Esophagus muscularis mucosa (tissue), 4 donors: ENCODE measurements around the gene TDRD7. TPM values are rescaled to one million over a fixed set of nuclear protein-coding genes. Genes with fewer than 3 reads are reported as not detected.
A peak's percentile ranks its signal among the peaks of the same experiment; 100 is the strongest.

Source experiments
- DNase-seq: peaks from one replicate; pipeline ENCODE4 v3.0.0-alpha.2; 2017; ENCODE audit errors: extremely low spot score
- H3K27ac ChIP-seq, 4 donors: fragments of 200-600 bp; sonication (generic); replicated peaks in 1 of 4; 1 replicate in 3 of 4; 2 replicates in 1 of 4; pipeline ENCODE4 v1.5.1; 2016 to 2019; ENCODE audit warnings: mild to moderate bottlenecking in 1 of 4
- H3K27me3 ChIP-seq, 4 donors: fragments of 200-600 bp; sonication (generic); one replicate each; pipeline versions ENCODE4 v1.5.1 to v1.6.0; 2016 to 2019
- H3K36me3 ChIP-seq, 4 donors: fragments of 200-600 bp; sonication (generic); one replicate each; pipeline ENCODE4 v1.5.1; 2016 to 2019
- H3K4me1 ChIP-seq, 4 donors: fragments of 200-600 bp; sonication (generic); one replicate each; pipeline ENCODE4 v1.5.1; 2016 to 2019
- H3K4me3 ChIP-seq, 4 donors: fragments of 200-600 bp; sonication (generic); 1 replicate in 2 of 4; 2 replicates in 2 of 4; pipeline ENCODE4 v1.5.1; 2016 to 2019; ENCODE audit warnings: mild to moderate bottlenecking in 4 of 4, moderate library complexity in 1 of 4
- H3K9me3 ChIP-seq, 4 donors: fragments of 200-600 bp; sonication (generic); 1 replicate in 3 of 4; 2 replicates in 1 of 4; pipeline ENCODE4 v1.5.1; 2016 to 2019
- EP300 ChIP-seq: sonication (generic); formaldehyde crosslinking; IDR thresholded peaks from one replicate; pipeline ENCODE4 v1.6.1; 2017; ENCODE audit warnings: antibody characterized with exemption
- POLR2A ChIP-seq: fragments of 450-650 bp; IDR thresholded peaks from one replicate; pipeline ENCODE4 v1.6.1; 2017; ENCODE audit warnings: antibody characterized with exemption, moderate library complexity, mild to moderate bottlenecking, low read depth
- POLR2AphosphoS5 ChIP-seq, 2 donors: sonication (generic); formaldehyde crosslinking; IDR thresholded peaks; one replicate each; pipeline ENCODE4 v1.6.1; 2017; ENCODE audit warnings: antibody characterized with exemption in 2 of 2
- WGBS: methylation state at CpG from one replicate; pipeline ENCODE4 v1.1.5; 2018; 5-methylcytosine and 5-hydroxymethylcytosine counted together
- intact Hi-C: fragments of 100-400 bp; cut with DNase I; formaldehyde crosslinking; loops from one replicate; pipeline ENCODE4 v1.15.1; 2023
- total RNA-seq, 4 donors: library from RNA; depleted of rRNA; stranded (reverse); fragments of >200 nt; gene quantifications; one replicate each; pipeline versions ENCODE4 v1.1.0 to v1.2.1, GENCODE V29; 2016
- TF ChIP-seq, protein P1 (sequence below), 3 experiments: fragments of 200-600 bp in 2 of 3; fragments of 450-650 bp in 1 of 3; sonication (generic) in 2 of 3; IDR thresholded peaks; one replicate each; pipeline ENCODE4 v1.5.1; 2017 to 2019; ENCODE audit warnings: antibody characterized with exemption in 3 of 3, mild to moderate bottlenecking in 2 of 3, moderate library complexity in 1 of 3

TDRD7 gene
- total RNA-seq, 4 donors from 2014 or later: 15.4 to 22.9 (median 16.4) TPM

DNA sequence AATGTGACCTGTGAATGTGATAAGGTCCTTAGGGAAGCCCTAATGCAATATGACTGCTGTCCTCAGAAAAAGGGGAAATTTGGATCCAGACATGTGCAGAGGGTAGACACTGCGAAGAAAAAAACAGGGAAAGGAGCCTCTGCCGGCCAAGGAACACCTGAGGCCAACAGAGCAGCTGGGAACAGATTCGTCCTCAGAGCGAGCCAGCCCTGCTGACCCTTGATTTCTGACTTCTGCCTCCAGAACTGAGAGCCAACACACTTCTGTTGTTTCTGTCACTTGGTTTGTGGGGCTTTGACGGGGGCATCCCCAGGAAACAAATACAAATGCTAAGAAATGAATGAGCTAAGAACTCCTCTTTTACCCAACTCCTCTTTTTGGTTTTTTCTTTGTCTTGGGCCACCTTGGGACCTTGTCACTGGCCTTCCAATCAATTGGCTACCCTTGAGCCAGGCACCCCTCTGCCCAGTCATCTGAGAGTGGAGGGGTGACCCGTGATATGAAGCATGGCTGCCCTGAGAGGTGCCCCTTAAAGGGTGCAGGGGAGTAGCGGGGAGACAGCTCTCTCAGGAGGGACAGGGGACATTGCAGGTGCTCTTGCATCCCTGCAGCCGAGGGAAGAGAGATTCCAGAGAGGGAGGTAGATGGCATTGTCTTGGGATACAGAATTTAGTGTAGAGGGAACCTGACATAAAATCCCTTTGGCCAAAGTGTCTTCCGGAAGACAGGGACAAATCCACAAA is 106.4 kb downstream of the TDRD7 start:
- Histone ChIP-seq H3K9me3 (no peaks in the 10 kb centered on the region), H3K36me3 (no peaks in the 10 kb centered on the region), H3K27me3 (no peaks in the 10 kb centered on the region), H3K4me3 (peak overlapping the region in 1 of 4 donors; percentile 37), H3K27ac (peak overlapping the region; percentile 81 to 91 (median 86)), H3K4me1 (peaks cover 84 to 94% (median 90%) of the 10 kb centered on the region in 4 donors)
- 70% methylated on average over 9 of the region's 9 CpGs for WGBS
- DNase-seq: no peak
- TF ChIP-seq, protein P1, sequence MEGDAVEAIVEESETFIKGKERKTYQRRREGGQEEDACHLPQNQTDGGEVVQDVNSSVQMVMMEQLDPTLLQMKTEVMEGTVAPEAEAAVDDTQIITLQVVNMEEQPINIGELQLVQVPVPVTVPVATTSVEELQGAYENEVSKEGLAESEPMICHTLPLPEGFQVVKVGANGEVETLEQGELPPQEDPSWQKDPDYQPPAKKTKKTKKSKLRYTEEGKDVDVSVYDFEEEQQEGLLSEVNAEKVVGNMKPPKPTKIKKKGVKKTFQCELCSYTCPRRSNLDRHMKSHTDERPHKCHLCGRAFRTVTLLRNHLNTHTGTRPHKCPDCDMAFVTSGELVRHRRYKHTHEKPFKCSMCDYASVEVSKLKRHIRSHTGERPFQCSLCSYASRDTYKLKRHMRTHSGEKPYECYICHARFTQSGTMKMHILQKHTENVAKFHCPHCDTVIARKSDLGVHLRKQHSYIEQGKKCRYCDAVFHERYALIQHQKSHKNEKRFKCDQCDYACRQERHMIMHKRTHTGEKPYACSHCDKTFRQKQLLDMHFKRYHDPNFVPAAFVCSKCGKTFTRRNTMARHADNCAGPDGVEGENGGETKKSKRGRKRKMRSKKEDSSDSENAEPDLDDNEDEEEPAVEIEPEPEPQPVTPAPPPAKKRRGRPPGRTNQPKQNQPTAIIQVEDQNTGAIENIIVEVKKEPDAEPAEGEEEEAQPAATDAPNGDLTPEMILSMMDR (IDR thresholded peaks at IDR 0.05): no peak
- TF ChIP-seq POLR2AphosphoS5 (IDR thresholded peaks at IDR 0.05) (no peak), POLR2A (no peak)
- intact Hi-C loops: no loop called here

DNA sequence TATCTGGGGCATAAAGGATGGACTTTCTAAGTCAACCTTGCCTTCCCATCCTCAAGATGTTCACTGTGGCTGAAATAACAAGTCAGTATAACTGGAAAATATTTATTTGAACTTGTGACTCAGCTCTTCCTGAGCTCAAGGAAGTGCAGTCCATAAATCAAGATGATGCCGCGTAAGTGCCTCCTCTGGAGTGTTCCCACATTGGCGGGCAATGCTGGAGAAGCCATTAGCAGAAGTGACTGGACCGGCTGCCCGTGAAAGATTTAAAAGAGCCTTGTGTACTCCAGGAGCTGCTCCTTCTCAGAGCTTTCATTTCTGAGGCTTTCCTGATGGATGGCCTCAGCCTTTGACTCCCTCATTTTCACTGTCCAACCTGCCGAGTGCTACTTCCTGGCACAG is 107.0 kb downstream of the TDRD7 start:
- H3K27me3 ChIP-seq: no peaks in the 10 kb centered on the region
- peak overlapping the region in 2 of 4 donors; percentile 7 to 37 for H3K4me3 ChIP-seq
- DNase-seq: no peak
- intact Hi-C loops: no loop called here
- H3K36me3 ChIP-seq: peaks cover 0 to under 1% (median 0%) of the 10 kb centered on the region in 4 donors
- TF ChIP-seq, protein P1 (IDR thresholded peaks at IDR 0.05): no peak
- TF ChIP-seq POLR2A (no peak), EP300 (peak; percentile 20), POLR2AphosphoS5 (IDR thresholded peaks at IDR 0.05) (peak; percentile 76 to 81)
- H3K9me3 ChIP-seq: no peaks in the 10 kb centered on the region
- 16% methylated on average over 6 of the region's 6 CpGs for WGBS
- H3K4me1 ChIP-seq: peaks cover 78 to 97% (median 95%) of the 10 kb centered on the region in 4 donors
- H3K27ac ChIP-seq: peak overlapping the region; percentile 81 to 91 (median 86)

DNA sequence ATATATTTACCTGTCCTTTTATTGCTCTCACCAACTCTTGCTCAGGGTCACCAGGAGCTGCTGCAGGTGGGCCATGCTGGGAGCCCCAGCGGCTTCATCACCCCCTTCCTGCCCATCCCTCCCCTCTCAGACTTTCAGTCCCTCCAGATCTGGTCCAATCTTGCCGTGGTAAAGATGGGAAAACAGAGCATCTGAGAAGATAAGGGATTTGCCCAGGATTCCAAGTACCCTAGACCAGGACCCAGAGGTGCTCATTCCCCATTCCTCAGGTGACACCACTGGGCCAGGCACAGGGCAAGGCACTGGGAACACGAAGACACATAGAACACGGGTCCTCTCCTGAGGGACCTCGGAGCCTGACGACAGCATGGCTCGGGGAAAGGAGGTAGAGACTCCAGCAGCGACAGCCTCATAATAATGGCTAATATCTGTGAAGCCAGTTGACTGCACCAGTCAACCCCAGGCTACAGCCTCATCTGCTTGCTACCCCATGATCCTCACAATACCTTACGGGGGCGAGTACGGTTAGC is 107.6 kb downstream of the TDRD7 start:
- TF ChIP-seq POLR2AphosphoS5 (IDR thresholded peaks at IDR 0.05): no peak
- Histone ChIP-seq H3K27me3 (no peaks in the 10 kb centered on the region), H3K27ac (peak overlapping the region; percentile 81 to 91 (median 86)), H3K36me3 (peaks cover 0 to 6% (median 2%) of the 10 kb centered on the region in 4 donors), H3K4me1 (peaks cover 78 to 99% (median 98%) of the 10 kb centered on the region in 4 donors), H3K9me3 (no peaks in the 10 kb centered on the region), H3K4me3 (peak overlapping the region in 2 of 4 donors; percentile 7 to 37)
- intact Hi-C loops: no loop called here
- WGBS: 89% methylated on average over 10 of the region's 11 CpGs
- no peak for DNase-seq

DNA sequence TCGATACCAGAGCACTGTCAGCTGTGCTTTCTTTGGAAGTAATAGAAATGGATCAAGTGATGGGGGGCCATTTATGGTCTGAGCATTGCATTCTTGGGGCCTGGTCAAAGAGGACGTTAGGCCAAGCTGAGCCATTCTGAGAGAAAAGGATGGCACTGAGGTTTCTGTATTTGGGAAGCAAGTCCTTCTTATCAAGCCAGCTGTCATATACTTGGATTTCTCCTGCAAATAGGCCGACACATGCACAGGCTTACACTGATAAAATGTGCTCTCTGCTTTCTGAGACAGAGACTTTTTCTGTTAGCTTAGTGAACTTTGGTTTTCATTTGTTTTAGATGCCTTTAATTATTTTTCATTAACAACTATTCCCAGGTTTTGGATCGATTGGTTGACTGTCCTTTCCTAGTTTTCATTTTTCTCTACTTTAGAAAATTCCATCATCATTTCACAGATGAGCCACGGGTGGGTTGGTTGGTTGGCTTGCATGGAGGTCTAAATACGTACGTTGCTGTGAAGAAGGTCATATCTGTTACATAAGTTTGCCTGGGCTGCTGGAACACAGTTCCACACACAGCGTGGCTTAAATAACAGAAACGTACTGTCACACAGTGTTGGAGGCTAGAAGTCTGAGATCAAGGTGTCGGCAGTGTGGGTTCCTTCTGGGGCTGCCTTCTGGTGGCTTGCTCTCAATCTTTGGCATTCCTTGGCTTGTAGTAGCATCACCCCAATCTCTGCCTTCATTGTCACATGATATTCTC is 109.9 kb downstream of the TDRD7 start:
- WGBS: 76% methylated on average over 10 of the region's 10 CpGs
- TF ChIP-seq EP300: no peak
- Histone ChIP-seq H3K36me3 (peaks cover 0 to 29% (median 12%) of the 10 kb centered on the region in 4 donors), H3K4me1 (peaks cover 70 to 97% (median 92%) of the 10 kb centered on the region in 4 donors), H3K4me3 (no peak overlapping the region), H3K27me3 (no peaks in the 10 kb centered on the region), H3K9me3 (no peaks in the 10 kb centered on the region), H3K27ac (peak overlapping the region; percentile 81 to 91 (median 86))
- no peak for DNase-seq
- intact Hi-C loops: no loop called here

DNA sequence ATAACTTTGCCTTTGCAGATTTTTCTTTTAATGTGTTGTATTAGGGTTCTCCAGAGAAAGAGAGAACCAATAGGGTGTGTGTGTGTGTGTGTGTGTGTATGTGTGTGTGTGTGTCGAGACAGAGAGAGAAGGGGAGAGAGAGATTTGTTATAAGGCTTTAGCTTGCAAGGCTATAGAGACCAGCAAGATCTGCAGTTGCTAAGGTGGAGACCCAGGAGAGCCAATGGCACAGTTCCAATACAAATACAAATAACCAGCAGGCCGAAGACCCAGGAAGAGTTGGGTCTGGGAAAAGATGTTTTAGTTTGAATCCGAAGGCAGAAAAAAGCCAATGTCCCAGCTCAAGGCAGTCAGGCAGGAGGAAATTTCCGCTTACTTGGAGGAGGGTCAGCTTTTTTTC is 112.5 kb downstream of the TDRD7 start:
- intact Hi-C loops: no loop called here
- Histone ChIP-seq H3K9me3 (no peaks in the 10 kb centered on the region), H3K27me3 (no peaks in the 10 kb centered on the region), H3K36me3 (peaks cover 0 to 39% (median 17%) of the 10 kb centered on the region in 4 donors), H3K4me1 (peaks cover 71 to 97% (median 92%) of the 10 kb centered on the region in 4 donors), H3K4me3 (no peak overlapping the region), H3K27ac (peak overlapping the region in 2 of 4 donors; percentile 88 to 91)
- WGBS: 54% methylated on average over 4 of the region's 4 CpGs
- TF ChIP-seq POLR2A: no peak
- no peak for DNase-seq

DNA sequence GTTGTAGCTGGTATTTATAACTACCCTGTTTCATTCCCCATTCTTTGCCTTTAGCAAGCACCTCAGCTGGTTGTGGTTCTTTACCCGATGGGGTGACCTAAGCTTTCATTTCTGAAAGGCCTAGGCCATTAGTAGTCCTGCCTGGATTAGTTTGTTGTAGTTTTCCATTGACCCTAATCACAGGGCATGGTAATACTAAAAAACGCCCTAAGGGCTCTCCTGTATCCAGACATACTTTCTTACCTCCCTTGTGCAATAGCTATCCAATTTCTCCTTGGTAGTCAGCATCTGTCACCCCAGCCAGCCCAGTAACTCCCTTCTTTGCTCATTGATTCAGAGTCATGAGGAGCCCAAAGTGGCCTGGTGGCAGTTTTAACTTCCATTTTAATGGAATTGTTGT is 113.6 kb downstream of the TDRD7 start:
- Histone ChIP-seq H3K27me3 (no peaks in the 10 kb centered on the region), H3K27ac (peak overlapping the region; percentile 6 to 91 (median 48)), H3K9me3 (no peaks in the 10 kb centered on the region), H3K4me3 (no peak overlapping the region), H3K4me1 (peaks cover 68 to 97% (median 92%) of the 10 kb centered on the region in 4 donors), H3K36me3 (peaks cover 0 to 39% (median 17%) of the 10 kb centered on the region in 4 donors)
- DNase-seq: no peak
- intact Hi-C loops: no loop called here
- 80% methylated on average over 2 of the region's 2 CpGs for WGBS
- TF ChIP-seq POLR2A: no peak
- TF ChIP-seq, protein P1 (IDR thresholded peaks at IDR 0.05): no peak
- no peak for TF ChIP-seq POLR2AphosphoS5 (IDR thresholded peaks at IDR 0.05)
- no peak for TF ChIP-seq EP300
